ENCODE results near the gene SLFN12L.
A peak's percentile ranks its signal among the peaks of the same experiment; 100 is the strongest.
"Not testable (repeated sequence)": the region's sequence is repeated elsewhere in the genome, so short reads cannot be mapped to it uniquely, and the experiment has no call there.

SLFN12L gene

DNA sequence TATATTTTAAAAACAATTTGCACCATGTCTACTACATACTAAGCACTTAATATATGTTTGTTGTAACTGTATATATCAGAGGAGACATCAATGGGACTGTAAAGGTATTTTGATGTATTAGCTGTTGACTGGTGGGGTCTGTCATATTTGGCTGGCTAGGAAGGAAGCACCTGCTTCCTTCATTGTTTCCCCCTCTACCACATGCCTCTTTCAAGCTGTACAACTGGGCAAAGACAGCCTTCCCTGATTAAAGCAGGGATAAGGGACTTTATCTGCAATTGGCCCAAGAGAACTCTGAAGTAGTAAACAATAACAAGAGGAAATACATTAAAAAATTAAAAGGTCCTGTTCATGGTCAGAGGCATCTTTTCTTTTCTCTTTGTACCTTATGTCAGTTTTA lies 5.5 kb upstream of the SLFN12L start:
- no peak overlapping the region for H3K4me3 ChIP-seq (ENCODE audit: low read depth, low read length)
- TF ChIP-seq, protein P1, sequence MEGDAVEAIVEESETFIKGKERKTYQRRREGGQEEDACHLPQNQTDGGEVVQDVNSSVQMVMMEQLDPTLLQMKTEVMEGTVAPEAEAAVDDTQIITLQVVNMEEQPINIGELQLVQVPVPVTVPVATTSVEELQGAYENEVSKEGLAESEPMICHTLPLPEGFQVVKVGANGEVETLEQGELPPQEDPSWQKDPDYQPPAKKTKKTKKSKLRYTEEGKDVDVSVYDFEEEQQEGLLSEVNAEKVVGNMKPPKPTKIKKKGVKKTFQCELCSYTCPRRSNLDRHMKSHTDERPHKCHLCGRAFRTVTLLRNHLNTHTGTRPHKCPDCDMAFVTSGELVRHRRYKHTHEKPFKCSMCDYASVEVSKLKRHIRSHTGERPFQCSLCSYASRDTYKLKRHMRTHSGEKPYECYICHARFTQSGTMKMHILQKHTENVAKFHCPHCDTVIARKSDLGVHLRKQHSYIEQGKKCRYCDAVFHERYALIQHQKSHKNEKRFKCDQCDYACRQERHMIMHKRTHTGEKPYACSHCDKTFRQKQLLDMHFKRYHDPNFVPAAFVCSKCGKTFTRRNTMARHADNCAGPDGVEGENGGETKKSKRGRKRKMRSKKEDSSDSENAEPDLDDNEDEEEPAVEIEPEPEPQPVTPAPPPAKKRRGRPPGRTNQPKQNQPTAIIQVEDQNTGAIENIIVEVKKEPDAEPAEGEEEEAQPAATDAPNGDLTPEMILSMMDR (IDR thresholded peaks at IDR 0.05; ENCODE audit: low read depth, low read length): no peak

DNA sequence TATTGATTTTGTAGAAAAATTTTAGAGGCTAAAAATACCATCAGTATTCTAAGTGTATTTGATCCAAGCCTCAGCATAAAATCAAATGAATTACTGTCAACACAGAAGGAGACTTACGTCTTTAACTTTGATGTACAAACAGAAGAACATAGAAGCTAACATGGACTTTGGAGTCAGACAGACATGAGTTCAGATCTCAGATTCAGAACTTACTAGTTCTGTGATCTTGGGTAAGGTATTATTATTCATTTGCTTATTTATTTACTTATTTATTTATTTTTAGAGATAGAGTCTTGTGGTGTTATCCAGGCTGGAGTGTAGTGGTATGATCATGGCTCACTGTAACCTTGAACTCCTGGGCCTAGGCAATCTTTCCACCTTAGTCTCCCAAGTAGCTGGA lies 4.0 kb upstream of the SLFN12L start:
- TF ChIP-seq, protein P1 (IDR thresholded peaks at IDR 0.05; ENCODE audit: low read depth, low read length): no peak
- H3K4me3 ChIP-seq (ENCODE audit: low read depth, low read length): peak overlapping the region; percentile 54

DNA sequence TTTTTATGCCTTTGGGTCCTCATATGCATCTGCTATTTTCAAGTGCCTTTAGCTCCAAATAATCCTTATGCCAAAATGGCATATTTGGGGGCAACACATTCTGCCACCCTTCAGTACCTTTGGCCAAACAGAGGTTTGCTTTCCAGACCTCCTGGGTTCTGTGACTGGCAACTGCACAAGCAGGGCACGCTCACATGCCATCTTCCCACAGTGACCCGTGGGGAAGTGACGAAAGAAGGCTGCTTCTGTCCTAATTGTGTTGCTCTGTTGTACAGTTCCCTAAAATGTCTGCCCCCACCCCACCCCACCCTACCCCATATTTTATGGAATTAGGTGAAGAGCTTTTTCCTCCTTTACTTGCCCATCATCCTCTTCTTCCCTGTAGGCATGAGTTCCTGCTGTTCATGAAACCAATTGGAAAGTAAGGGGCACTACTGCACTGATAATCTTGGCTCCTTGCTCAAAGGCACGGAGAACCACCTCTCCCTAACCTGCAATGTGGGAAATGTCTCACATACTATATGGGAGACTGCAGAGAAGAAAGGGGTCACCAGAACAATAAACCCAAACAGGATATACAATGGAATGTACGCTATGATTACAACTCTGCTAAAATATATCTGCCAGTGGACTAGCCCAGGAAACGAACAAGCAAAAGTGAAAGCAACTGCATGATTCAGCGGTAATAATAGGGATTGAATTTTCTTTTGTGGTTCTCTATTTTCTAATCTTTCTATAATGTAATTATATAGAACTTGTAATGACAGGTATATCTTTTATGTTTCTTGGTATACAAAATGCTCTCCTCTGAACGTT lies 3.3 kb upstream of the SLFN12L start:
- H3K4me3 ChIP-seq (ENCODE audit: low read depth, low read length): peak overlapping the region; percentile 54
- TF ChIP-seq, protein P1 (IDR thresholded peaks at IDR 0.05; ENCODE audit: low read depth, low read length): no peak

DNA sequence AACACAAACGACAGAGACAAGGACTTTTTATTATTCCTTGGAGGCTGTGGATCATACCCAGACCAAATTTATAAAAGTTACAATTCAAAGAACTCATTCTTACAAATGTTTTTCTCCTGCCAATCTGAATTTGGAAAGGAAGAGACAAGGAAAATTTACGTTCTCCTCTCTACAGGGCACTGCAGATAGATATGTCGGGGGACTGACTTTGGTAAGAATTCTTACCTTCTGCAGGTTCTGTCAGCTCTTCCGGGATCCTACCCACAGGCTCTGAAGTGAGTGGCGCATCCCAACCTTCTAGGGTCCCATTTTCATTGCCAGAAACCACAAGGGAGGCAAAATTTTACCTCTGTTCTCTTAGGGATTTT lies 2.2 kb upstream of the SLFN12L start:
- H3K4me3 ChIP-seq (ENCODE audit: low read depth, low read length): no peak overlapping the region
- TF ChIP-seq, protein P1 (IDR thresholded peaks at IDR 0.05; ENCODE audit: low read depth, low read length): no peak

DNA sequence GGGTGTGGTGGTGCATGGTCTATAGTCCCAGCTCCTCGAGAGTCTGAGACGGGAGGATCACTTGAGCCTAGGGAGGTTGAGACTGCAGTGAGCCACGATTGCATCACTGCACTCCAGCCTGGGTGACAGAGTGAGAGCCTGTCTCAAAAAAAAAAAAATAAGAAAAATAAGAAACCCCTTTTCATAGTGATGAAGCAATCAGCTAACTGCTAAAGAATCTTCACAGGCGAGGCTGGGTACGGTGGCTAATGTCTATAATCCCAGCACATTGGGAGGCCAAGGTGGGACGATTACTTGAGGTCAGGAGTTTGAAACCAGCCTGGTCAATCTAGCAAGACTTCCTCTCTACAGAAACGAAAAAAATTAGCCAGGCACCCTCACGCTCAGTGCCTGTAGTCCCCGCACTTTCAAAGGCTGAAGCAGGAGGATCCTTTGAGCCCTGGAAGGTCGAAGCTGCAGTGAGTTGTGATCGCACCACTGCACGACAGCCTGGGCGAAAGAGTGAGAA lies 760 bp downstream of the SLFN12L start:
- H3K4me3 ChIP-seq (ENCODE audit: low read depth, low read length): no peak overlapping the region
- TF ChIP-seq, protein P1 (IDR thresholded peaks at IDR 0.05; ENCODE audit: low read depth, low read length): no peak

DNA sequence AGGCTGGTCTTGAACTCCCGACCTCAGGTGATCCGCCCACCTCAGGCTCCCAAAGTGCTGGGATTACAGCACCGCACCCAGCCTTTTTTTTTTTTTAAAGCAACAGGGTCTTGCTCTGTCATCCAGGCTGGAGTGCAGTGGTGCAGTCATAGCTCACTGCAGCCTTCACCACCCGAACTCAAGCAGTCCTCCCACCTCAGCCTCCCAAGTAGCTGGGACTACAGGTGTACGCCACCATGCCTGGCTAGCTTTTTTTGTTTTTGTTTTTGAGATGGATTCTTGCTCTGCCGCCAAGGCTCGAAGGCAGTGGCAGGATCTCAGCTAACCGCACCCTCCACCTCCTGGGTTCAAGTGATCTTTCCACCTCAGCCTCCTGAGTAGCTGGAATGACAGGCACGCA lies 2.1 kb downstream of the SLFN12L start:
- H3K4me3 ChIP-seq (ENCODE audit: low read depth, low read length): not testable (repeated sequence)

DNA sequence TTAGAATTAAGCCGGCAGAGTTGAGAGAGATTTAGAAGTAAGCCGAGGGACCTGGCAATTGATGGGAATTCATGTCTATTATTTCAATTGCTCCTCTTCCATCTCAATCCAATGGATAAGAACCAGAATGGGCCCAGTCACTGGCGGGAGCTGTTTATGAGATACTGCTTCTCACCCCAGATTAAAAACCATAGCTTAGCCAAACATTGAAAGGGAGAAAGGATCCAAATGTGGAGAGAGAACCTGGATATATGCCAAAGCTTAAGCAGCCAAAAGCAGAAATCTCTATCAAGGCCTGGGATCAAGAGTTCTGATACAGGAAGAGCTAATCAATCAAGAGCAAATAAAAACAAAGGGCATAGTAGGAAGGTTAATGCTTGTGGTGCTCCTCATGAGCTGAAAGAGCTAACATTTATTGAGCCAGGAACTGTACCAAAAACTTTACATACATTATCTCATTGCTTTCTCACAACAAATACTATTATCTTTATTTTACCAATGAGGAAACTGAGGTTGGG lies 2.8 kb downstream of the SLFN12L start:
- TF ChIP-seq, protein P1 (IDR thresholded peaks at IDR 0.05; ENCODE audit: low read depth, low read length): no peak
- H3K4me3 ChIP-seq (ENCODE audit: low read depth, low read length): no peak overlapping the region
